Subcutaneous abdominal adipose tissue (tissue), 5 donors: ENCODE data around the gene BNC2.
A peak's percentile ranks its signal among the peaks of the same experiment; 100 is the strongest.

Experiments
- H3K27ac ChIP-seq: one replicate; pipeline ENCODE4 v1.7.0; 2013; ENCODE audit warnings: low read depth, mild to moderate bottlenecking, inconsistent platforms, low read length, moderate library complexity
- H3K27me3 ChIP-seq, 5 donors: one replicate each; pipeline ENCODE4 v1.7.0; 2013; ENCODE audit warnings: low read length in 5 of 5, inconsistent platforms in 1 of 5; ENCODE audit not compliant: control insufficient read depth in 5 of 5, insufficient read depth in 4 of 5
- H3K36me3 ChIP-seq, 5 donors: one replicate each; pipeline ENCODE4 v1.7.0; 2013; ENCODE audit warnings: low read length in 5 of 5; ENCODE audit not compliant: control insufficient read depth in 5 of 5, insufficient read depth in 5 of 5
- H3K4me1 ChIP-seq, 5 donors: one replicate each; pipeline ENCODE4 v1.7.0; 2013; ENCODE audit warnings: low read length in 5 of 5, mild to moderate bottlenecking in 3 of 5, moderate library complexity in 1 of 5; ENCODE audit not compliant: control insufficient read depth in 5 of 5, insufficient read depth in 5 of 5
- H3K4me3 ChIP-seq, 5 donors: one replicate each; pipeline ENCODE4 v1.7.0; 2013; ENCODE audit warnings: low read length in 5 of 5, low read depth in 1 of 5
- H3K9ac ChIP-seq, 5 donors: one replicate each; pipeline ENCODE4 v1.7.0; 2013; ENCODE audit warnings: low read length in 5 of 5, mild to moderate bottlenecking in 4 of 5, moderate library complexity in 3 of 5
- H3K9me3 ChIP-seq, 5 donors: one replicate each; pipeline ENCODE4 v1.7.0; 2013; ENCODE audit warnings: low read length in 5 of 5; ENCODE audit not compliant: control insufficient read depth in 5 of 5
- donor health status: healthy.
- donor health status: healthy.
- donor health status: healthy.
- donor health status: healthy.
- donor health status: healthy.

Gene BNC2

GRCh38 chr9:16653491-16654399, 216.7 kb downstream of the BNC2 start:
- Histone ChIP-seq H3K9me3 (no peaks in the 10 kb centered on the region), H3K27ac (no peak overlapping the region), H3K4me1 (peaks cover 0 to 38% (median 20%) of the 10 kb centered on the region in 5 donors), H3K27me3 (no peaks in the 10 kb centered on the region), H3K4me3 (peak overlapping the region; percentile 32 to 70 (median 46)), H3K36me3 (no peaks in the 10 kb centered on the region), H3K9ac (peak overlapping the region in 3 of 5 donors; percentile 5 to 53 (median 21))

- peak overlapping the region in 1 of 5 donors; percentile 9 for H3K4me3 ChIP-seq
- H3K9ac ChIP-seq: peak overlapping the region in 1 of 5 donors; percentile 4
- H3K27me3 ChIP-seq: no peaks in the 10 kb centered on the region
- no peaks in the 10 kb centered on the region for H3K9me3 ChIP-seq
- H3K27ac ChIP-seq: no peak overlapping the region
- peaks cover 0 to 38% (median 20%) of the 10 kb centered on the region in 5 donors for H3K4me1 ChIP-seq
- H3K36me3 ChIP-seq: no peaks in the 10 kb centered on the region
Measured at GRCh38 chr9:16652582-16652981, 217.9 kb downstream of the BNC2 start.

GRCh38 chr9:16651446-16651964, 219.0 kb downstream of the BNC2 start:
- Histone ChIP-seq H3K9ac (no peak overlapping the region), H3K4me1 (peaks cover 0 to 29% (median 13%) of the 10 kb centered on the region in 5 donors), H3K9me3 (no peaks in the 10 kb centered on the region), H3K4me3 (no peak overlapping the region), H3K27me3 (no peaks in the 10 kb centered on the region), H3K36me3 (no peaks in the 10 kb centered on the region), H3K27ac (no peak overlapping the region)

DNA sequence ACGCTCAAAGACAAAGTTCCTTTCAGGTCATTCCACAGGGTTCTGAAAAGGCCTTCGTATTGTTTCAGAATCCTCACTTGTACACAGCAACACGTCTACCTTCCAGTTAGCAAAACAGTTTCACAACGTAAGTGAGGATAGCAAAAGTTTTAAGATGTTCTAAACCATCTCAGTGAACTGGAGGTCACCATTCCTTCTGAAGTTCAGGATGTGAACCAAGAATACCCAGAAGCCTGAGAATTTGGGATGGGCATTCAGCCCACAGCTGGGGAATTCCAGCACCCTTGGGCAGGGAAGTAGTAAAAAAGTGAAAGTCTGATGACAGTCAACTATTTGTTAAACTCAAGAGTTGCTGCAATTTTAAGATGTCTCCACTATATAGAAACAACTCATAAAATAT, 224.5 kb downstream of the BNC2 start:
- Histone ChIP-seq H3K36me3 (no peaks in the 10 kb centered on the region), H3K27ac (no peak overlapping the region), H3K27me3 (no peaks in the 10 kb centered on the region), H3K9ac (no peak overlapping the region), H3K4me1 (peaks cover 0 to 4% (median 0%) of the 10 kb centered on the region in 5 donors), H3K9me3 (no peaks in the 10 kb centered on the region), H3K4me3 (no peak overlapping the region)

DNA sequence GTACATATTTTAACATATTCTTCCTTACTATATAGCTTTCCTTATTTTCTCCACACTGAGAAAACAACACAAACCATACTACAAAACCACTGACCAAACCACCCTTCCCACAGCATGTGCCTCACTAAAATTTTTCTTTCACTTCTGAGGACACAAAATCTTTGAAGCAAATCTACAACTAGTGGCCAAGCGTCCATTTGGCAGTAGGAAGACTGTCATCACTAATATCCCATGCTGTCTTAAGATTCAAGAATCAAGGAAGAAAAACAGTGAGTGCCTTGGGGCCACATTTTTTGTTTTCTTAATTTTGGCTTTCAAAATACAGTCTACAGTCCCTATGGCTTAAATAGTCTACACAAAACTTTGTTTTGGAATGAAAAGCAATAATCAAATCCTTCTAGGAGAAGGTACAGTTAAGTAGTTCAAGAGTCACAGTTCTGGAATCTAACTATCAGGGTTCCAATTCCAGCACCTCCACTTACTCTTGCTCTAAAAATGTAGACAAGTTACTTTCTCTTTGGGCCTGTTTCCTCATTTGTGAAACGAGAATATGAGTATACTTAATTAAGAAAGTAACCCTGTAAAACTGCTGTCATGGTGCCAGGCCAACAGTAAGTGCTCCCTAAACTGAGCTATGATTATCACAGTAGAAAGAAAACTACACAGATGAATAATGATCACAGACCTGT, 227.9 kb downstream of the BNC2 start:
- Histone ChIP-seq H3K9ac (no peak overlapping the region), H3K36me3 (no peaks in the 10 kb centered on the region), H3K27ac (no peak overlapping the region), H3K4me3 (no peak overlapping the region), H3K27me3 (no peaks in the 10 kb centered on the region), H3K4me1 (peaks cover 0 to 4% (median 0%) of the 10 kb centered on the region in 5 donors), H3K9me3 (no peaks in the 10 kb centered on the region)

DNA sequence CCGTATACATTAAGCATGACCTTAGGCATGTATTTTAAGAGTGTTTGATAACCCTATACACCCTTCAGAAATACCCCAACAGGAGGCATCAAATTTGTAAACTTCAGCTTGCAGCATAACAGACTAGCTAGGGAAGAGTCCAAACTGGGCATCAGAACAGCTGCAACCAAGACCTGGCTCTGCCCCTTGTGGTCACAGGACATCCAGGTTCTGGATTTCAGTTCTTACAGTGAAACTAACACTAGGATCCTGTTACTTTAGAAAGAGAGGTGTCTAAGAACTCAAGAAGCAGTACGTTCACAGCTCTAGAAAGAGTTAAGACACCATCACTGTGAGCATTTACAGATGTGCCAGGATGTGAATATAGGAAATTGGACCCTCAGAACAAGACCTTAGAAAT, 229.8 kb downstream of the BNC2 start:
- no peaks in the 10 kb centered on the region for H3K27me3 ChIP-seq
- H3K4me1 ChIP-seq: peaks cover 0 to under 1% (median 0%) of the 10 kb centered on the region in 5 donors
- H3K36me3 ChIP-seq: no peaks in the 10 kb centered on the region
- no peak overlapping the region for H3K4me3 ChIP-seq
- no peak overlapping the region for H3K27ac ChIP-seq
- no peak overlapping the region for H3K9ac ChIP-seq
- no peaks in the 10 kb centered on the region for H3K9me3 ChIP-seq

GRCh38 chr9:16639644-16640043, 230.8 kb downstream of the BNC2 start:
- Histone ChIP-seq H3K36me3 (no peaks in the 10 kb centered on the region), H3K4me3 (no peak overlapping the region), H3K27ac (no peak overlapping the region), H3K4me1 (peaks cover 0 to 3% (median 0%) of the 10 kb centered on the region in 5 donors), H3K27me3 (no peaks in the 10 kb centered on the region), H3K9ac (no peak overlapping the region), H3K9me3 (no peaks in the 10 kb centered on the region)

GRCh38 chr9:16637911-16638310, 232.6 kb downstream of the BNC2 start:
- peaks cover 0 to 3% (median 0%) of the 10 kb centered on the region in 5 donors for H3K4me1 ChIP-seq
- H3K27ac ChIP-seq: no peak overlapping the region
- H3K36me3 ChIP-seq: no peaks in the 10 kb centered on the region
- no peaks in the 10 kb centered on the region for H3K27me3 ChIP-seq
- H3K9me3 ChIP-seq: no peaks in the 10 kb centered on the region
- no peak overlapping the region for H3K9ac ChIP-seq
- H3K4me3 ChIP-seq: no peak overlapping the region

GRCh38 chr9:16637218-16637617, 233.3 kb downstream of the BNC2 start:
- Histone ChIP-seq H3K9ac (no peak overlapping the region), H3K27ac (no peak overlapping the region), H3K4me3 (no peak overlapping the region), H3K36me3 (no peaks in the 10 kb centered on the region), H3K27me3 (no peaks in the 10 kb centered on the region), H3K9me3 (no peaks in the 10 kb centered on the region), H3K4me1 (peaks cover 0 to 3% (median 0%) of the 10 kb centered on the region in 5 donors)

- Histone ChIP-seq H3K27ac (no peak overlapping the region), H3K4me1 (peaks cover 0 to 3% (median 0%) of the 10 kb centered on the region in 5 donors), H3K27me3 (no peaks in the 10 kb centered on the region), H3K4me3 (no peak overlapping the region), H3K36me3 (no peaks in the 10 kb centered on the region), H3K9ac (no peak overlapping the region), H3K9me3 (no peaks in the 10 kb centered on the region)
Measured at GRCh38 chr9:16633794-16634193, 236.7 kb downstream of the BNC2 start.
